ENCODE data around the gene COL15A1. TPM values are rescaled to one million over a fixed set of nuclear protein-coding genes. Genes with fewer than 3 reads are reported as not detected.
"Not testable (repeated sequence)": the region's sequence is repeated elsewhere in the genome, so short reads cannot be mapped to it uniquely, and the experiment has no call there.

The COL15A1 gene
- total RNA-seq, 2 experiments from 2014 or later: 0.20 to 0.42 TPM

- POLR2A ChIA-PET: interaction anchor here (0.7 to 2.1 kb wide), 6 partner anchors 12 to 139 kb away, joined by 3 to 9 read pairs (median 6); partner anchors contain the start of gene TGFBR1
These were observed 58.2 kb downstream of the COL15A1 start for GRCh38 chr9:99001892-99002291.

GRCh38 chr9:99002706-99003105, 59.0 kb downstream of the COL15A1 start:
- no peak overlapping the region for H3K4me3 Mint-ChIP-seq
- H3K9me3 Mint-ChIP-seq: peaks cover 4% of the 10 kb centered on the region
- POLR2A ChIA-PET: interaction anchor here (0.7 to 2.1 kb wide), 2 partner anchors 102 to 136 kb away, joined by 3 to 6 read pairs; partner anchors contain the start of gene TGFBR1
- H3K4me1 Mint-ChIP-seq: peaks cover 32% of the 10 kb centered on the region
- ATAC-seq (ENCODE audit: low read depth) (no peak), DNase-seq (no peak)
- H3K36me3 Mint-ChIP-seq: peaks cover 3% of the 10 kb centered on the region
- H3K27me3 Mint-ChIP-seq: peaks cover 6% of the 10 kb centered on the region
- no peak overlapping the region for H3K27ac Mint-ChIP-seq

More at GRCh38 chr9:99001892-99002291, 58.2 kb downstream of the COL15A1 start:
- peaks cover 3% of the 10 kb centered on the region for H3K36me3 Mint-ChIP-seq
- H3K9me3 Mint-ChIP-seq: peaks cover 4% of the 10 kb centered on the region
- peak overlapping the region; percentile 19 for H3K27ac Mint-ChIP-seq
- H3K4me3 Mint-ChIP-seq: no peak overlapping the region
- H3K4me1 Mint-ChIP-seq: peaks cover 32% of the 10 kb centered on the region
- H3K27me3 Mint-ChIP-seq: peaks cover 6% of the 10 kb centered on the region
- DNase-seq: no peak
- no peak for ATAC-seq (ENCODE audit: low read depth)

DNA sequence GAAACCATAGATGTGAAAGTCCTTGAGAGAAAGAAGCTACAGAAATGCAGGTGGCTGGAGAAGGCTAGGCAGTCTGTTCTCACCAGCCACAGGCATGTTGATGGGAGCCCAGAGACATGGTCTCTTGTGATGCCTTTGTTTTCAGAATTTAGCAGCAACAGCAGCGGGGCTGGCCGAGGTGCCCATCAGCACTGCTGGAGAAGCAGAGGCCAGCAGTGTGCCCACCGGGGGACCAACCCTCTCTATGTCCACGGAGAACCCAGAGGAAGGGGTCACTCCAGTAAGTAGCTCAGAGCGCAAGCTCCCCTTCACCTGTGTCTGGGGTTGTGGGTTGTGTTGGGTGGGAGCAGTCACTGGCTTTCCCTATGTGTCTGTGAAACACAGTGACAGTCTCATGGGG, 59.6 kb downstream of the COL15A1 start:
- DNase-seq: no peak
- H3K27ac Mint-ChIP-seq: no peak overlapping the region
- ATAC-seq (ENCODE audit: low read depth): no peak
- POLR2A ChIA-PET: interaction anchor here (2.1 kb wide), 1 partner anchor 102 kb away, joined by 6 read pairs; the partner anchor contains the start of gene TGFBR1
- H3K4me1 Mint-ChIP-seq: peaks cover 32% of the 10 kb centered on the region
- H3K27me3 Mint-ChIP-seq: peaks cover 6% of the 10 kb centered on the region
- no peak overlapping the region for H3K4me3 Mint-ChIP-seq
- H3K9me3 Mint-ChIP-seq: peaks cover 4% of the 10 kb centered on the region
- H3K36me3 Mint-ChIP-seq: peaks cover 3% of the 10 kb centered on the region

- no peak overlapping the region for H3K27ac Mint-ChIP-seq
- ATAC-seq (ENCODE audit: low read depth): no peak
- POLR2A ChIA-PET: no interaction called here
- H3K9me3 Mint-ChIP-seq: peaks cover 4% of the 10 kb centered on the region
- no peak for DNase-seq
- peaks cover 3% of the 10 kb centered on the region for H3K36me3 Mint-ChIP-seq
- H3K4me1 Mint-ChIP-seq: peaks cover 32% of the 10 kb centered on the region
- peaks cover 4% of the 10 kb centered on the region for H3K27me3 Mint-ChIP-seq
- no peak overlapping the region for H3K4me3 Mint-ChIP-seq
These were observed 60.4 kb downstream of the COL15A1 start for GRCh38 chr9:99004115-99004514.

DNA sequence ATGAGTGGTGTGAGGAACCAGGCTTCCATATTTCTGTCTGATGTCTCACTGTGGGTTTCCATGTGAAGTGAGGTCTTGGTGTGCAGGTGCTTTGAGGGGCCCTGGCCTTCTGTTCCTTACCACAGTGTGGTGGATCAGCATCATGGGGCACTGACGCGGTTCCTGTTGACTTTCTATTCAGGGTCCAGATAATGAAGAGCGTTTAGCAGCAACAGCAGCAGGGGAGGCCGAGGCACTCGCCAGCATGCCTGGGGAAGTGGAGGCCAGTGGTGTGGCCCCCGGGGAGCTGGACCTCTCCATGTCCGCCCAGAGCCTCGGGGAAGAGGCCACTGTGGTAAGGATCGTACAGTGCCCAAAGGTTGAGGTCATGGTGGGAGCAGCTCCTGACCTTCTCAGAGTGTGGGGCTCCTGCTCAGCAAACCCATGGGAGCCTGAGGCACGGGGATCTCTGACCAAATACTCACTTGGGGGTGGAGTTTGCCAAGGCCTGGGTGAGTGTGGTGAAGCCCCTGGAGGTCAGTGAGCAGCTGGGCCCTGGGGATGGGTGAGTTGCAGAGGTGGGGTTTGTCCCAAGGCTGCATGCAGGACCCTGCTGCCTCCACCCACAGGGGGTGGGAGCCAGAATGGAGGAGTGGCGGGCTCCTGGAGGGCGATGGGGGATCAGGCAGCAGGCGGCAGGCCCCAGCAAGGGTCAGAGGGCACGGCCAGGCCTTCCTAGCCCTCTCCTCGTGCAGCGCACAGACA, 61.2 kb downstream of the COL15A1 start:
- H3K4me1 Mint-ChIP-seq: peaks cover 32% of the 10 kb centered on the region
- POLR2A ChIA-PET: interaction anchor here (0.5 kb wide), 1 partner anchor 62 kb away, joined by 3 read pairs; no protein-coding TSS in a partner anchor
- ATAC-seq (ENCODE audit: low read depth): no peak
- H3K36me3 Mint-ChIP-seq: peaks cover 4% of the 10 kb centered on the region
- DNase-seq: no peak
- H3K27ac Mint-ChIP-seq: no peak overlapping the region
- no peak overlapping the region for H3K4me3 Mint-ChIP-seq
- peaks cover 5% of the 10 kb centered on the region for H3K9me3 Mint-ChIP-seq
- H3K27me3 Mint-ChIP-seq: peaks cover 4% of the 10 kb centered on the region

DNA sequence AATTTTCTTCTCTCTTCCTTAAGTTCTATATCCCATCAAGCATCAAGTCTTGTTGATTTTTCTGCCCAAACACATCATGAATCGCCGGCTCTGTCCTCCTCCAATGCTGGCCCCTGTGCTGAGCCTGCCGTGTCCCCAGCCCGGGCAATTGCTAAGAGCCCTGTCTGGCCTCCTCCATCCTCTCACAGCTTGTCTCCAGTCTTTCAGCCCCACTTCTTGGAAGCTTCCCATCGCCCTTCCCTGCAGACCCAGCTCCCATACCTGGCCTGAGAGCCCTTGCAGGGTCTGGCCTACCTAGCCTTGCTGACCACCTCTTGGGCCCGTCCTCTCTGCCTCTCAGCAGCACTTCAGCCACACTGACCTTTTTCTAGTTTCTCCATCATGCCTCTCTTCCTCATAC, 61.9 kb downstream of the COL15A1 start:
- H3K4me1 Mint-ChIP-seq: peaks cover 28% of the 10 kb centered on the region
- H3K4me3 Mint-ChIP-seq: no peak overlapping the region
- DNase-seq (no peak), ATAC-seq (ENCODE audit: low read depth) (no peak)
- peaks cover 10% of the 10 kb centered on the region for H3K36me3 Mint-ChIP-seq
- H3K9me3 Mint-ChIP-seq: peaks cover 9% of the 10 kb centered on the region
- H3K27me3 Mint-ChIP-seq: peaks cover 4% of the 10 kb centered on the region
- POLR2A ChIA-PET: interaction anchor here (0.5 kb wide), 1 partner anchor 61 kb away, joined by 3 read pairs; no protein-coding TSS in a partner anchor
- H3K27ac Mint-ChIP-seq: peak overlapping the region; percentile 10

DNA sequence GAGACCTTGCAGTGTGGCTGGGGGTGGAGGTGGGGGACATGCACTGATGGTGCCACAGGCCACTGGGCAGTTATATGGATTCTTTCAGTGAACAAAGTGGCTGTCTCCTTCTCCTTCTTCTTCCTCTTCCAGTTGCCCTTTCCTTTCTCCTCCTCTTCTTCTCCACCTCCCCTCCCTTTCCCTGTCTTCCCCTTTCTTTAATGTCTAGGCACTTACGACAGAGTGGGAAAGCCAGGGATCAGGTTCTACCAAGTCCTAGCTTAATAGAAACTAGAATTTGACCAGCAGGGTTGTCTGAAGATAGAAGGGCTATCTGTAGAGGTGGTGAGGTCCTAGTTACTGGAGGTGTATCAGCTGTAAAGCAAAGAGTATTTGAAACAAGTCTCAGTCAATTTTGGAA, 62.8 kb downstream of the COL15A1 start:
- DNase-seq: no peak
- Mint-ChIP-seq H3K4me1 (peaks cover 19% of the 10 kb centered on the region), H3K27me3 (peaks cover 4% of the 10 kb centered on the region), H3K27ac (no peak overlapping the region), H3K4me3 (no peak overlapping the region), H3K9me3 (peaks cover 11% of the 10 kb centered on the region), H3K36me3 (peaks cover 15% of the 10 kb centered on the region)
- POLR2A ChIA-PET: interaction anchor here (0.8 kb wide), 1 partner anchor 98 kb away, joined by 4 read pairs; the partner anchor contains the start of gene TGFBR1
- ATAC-seq (ENCODE audit: low read depth): no peak

- Mint-ChIP-seq H3K4me1 (peaks cover 16% of the 10 kb centered on the region), H3K4me3 (no peak overlapping the region), H3K27ac (no peak overlapping the region), H3K36me3 (peaks cover 13% of the 10 kb centered on the region), H3K9me3 (peaks cover 11% of the 10 kb centered on the region), H3K27me3 (peaks cover 4% of the 10 kb centered on the region)
- DNase-seq (no peak), ATAC-seq (ENCODE audit: low read depth) (no peak)
- POLR2A ChIA-PET: interaction anchor here (0.8 kb wide), 1 partner anchor 98 kb away, joined by 4 read pairs; the partner anchor contains the start of gene TGFBR1
These were observed 63.3 kb downstream of the COL15A1 start for GRCh38 chr9:99006979-99007378.

- Mint-ChIP-seq H3K4me3 (no peak overlapping the region), H3K36me3 (peaks cover 20% of the 10 kb centered on the region), H3K9me3 (peaks cover 16% of the 10 kb centered on the region), H3K27me3 (peaks cover 4% of the 10 kb centered on the region), H3K27ac (no peak overlapping the region), H3K4me1 (peaks cover 12% of the 10 kb centered on the region)
- no peak for DNase-seq
- no peak for ATAC-seq (ENCODE audit: low read depth)
- POLR2A ChIA-PET: no interaction called here
These were observed 64.5 kb downstream of the COL15A1 start for GRCh38 chr9:99008203-99008602.

GRCh38 chr9:99010393-99010792, 66.7 kb downstream of the COL15A1 start:
- peaks cover 23% of the 10 kb centered on the region for H3K4me1 Mint-ChIP-seq
- peaks cover 16% of the 10 kb centered on the region for H3K9me3 Mint-ChIP-seq
- DNase-seq; H3K27ac Mint-ChIP-seq; POLR2A ChIA-PET; H3K27me3 Mint-ChIP-seq; ATAC-seq (ENCODE audit: low read depth); H3K4me3 Mint-ChIP-seq: not testable (repeated sequence)
- peaks cover 24% of the 10 kb centered on the region for H3K36me3 Mint-ChIP-seq

- Mint-ChIP-seq H3K36me3 (peaks cover 28% of the 10 kb centered on the region), H3K4me3 (no peak overlapping the region), H3K27ac (no peak overlapping the region), H3K9me3 (peaks cover 16% of the 10 kb centered on the region), H3K4me1 (peaks cover 27% of the 10 kb centered on the region), H3K27me3 (peaks cover 7% of the 10 kb centered on the region)
- ATAC-seq (ENCODE audit: low read depth) (no peak), DNase-seq (no peak)
- POLR2A ChIA-PET: interaction anchor here (0.6 to 3.5 kb wide), 4 partner anchors 69 to 131 kb away, joined by 3 to 32 read pairs (median 4); no protein-coding TSS in a partner anchor
These were observed 67.5 kb downstream of the COL15A1 start for GRCh38 chr9:99011161-99011709.

DNA sequence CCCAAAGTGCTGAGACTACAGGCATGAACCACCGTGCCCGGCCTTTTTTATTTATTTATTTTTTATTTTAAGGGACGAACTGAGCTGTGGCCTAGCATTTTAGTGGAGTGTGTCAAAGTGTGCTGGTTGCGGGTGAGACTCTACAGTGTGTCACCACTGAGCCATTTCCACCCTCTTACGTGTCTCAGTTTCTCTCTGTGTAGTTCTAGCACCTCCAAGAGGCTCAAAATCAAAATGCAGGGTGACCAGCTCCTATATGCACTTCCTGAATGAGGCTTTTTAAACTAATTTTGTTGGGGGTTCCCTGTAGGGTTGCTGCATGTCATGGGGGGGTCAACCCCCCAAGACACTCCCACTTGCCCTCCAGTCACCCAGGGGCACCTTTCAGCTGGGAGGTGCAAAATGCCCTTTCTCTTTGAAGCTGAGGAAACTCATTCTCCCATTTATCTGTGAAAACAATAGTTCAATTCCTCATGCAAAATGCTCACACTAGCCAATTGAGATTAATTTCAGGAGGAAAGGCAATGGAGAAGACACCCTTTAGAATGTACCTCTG, 69.3 kb downstream of the COL15A1 start:
- Mint-ChIP-seq H3K27ac (peak overlapping the region; percentile 96), H3K4me1 (peaks cover 27% of the 10 kb centered on the region), H3K4me3 (peak overlapping the region; percentile 71), H3K27me3 (peaks cover 2% of the 10 kb centered on the region), H3K36me3 (peaks cover 27% of the 10 kb centered on the region), H3K9me3 (peaks cover 11% of the 10 kb centered on the region)
- ATAC-seq (ENCODE audit: low read depth) (peak; percentile 56), DNase-seq (peak; percentile 50)
- POLR2A ChIA-PET: interaction anchor here (0.6 to 4.1 kb wide), 18 partner anchors 11 to 205 kb away, joined by 3 to 38 read pairs (median 6); partner anchors contain the start of gene TGFBR1

- DNase-seq: no peak
- peaks cover 27% of the 10 kb centered on the region for H3K4me1 Mint-ChIP-seq
- H3K9me3 Mint-ChIP-seq: peaks cover 11% of the 10 kb centered on the region
- H3K27me3 Mint-ChIP-seq: peaks cover 2% of the 10 kb centered on the region
- peak overlapping the region; percentile 96 for H3K27ac Mint-ChIP-seq
- POLR2A ChIA-PET: interaction anchor here (0.9 to 4.1 kb wide), 18 partner anchors 10 to 205 kb away, joined by 3 to 38 read pairs (median 6); partner anchors contain the start of gene TGFBR1
- peak; percentile 93 for ATAC-seq (ENCODE audit: low read depth)
- peaks cover 27% of the 10 kb centered on the region for H3K36me3 Mint-ChIP-seq
- H3K4me3 Mint-ChIP-seq: peak overlapping the region; percentile 71
These were observed 69.8 kb downstream of the COL15A1 start for GRCh38 chr9:99013550-99013949.

All from activated naive CD8-positive, alpha-beta T cell treated with anti-CD3 and anti-CD28 coated beads, Interleukin-2, amount 10 ng/mL, durations not matched to agents 7 days and 5 days (primary cell).